Central memory CD4-positive, alpha-beta T cell (primary cell): ENCODE results near the gene TXNRD1.
"Not testable (repeated sequence)": the region's sequence is repeated elsewhere in the genome, so short reads cannot be mapped to it uniquely, and the experiment has no call there.

Experiments
- DNase-seq: peaks from one replicate; pipeline ENCODE4 v3.0.0; 2022

Gene TXNRD1

DNA sequence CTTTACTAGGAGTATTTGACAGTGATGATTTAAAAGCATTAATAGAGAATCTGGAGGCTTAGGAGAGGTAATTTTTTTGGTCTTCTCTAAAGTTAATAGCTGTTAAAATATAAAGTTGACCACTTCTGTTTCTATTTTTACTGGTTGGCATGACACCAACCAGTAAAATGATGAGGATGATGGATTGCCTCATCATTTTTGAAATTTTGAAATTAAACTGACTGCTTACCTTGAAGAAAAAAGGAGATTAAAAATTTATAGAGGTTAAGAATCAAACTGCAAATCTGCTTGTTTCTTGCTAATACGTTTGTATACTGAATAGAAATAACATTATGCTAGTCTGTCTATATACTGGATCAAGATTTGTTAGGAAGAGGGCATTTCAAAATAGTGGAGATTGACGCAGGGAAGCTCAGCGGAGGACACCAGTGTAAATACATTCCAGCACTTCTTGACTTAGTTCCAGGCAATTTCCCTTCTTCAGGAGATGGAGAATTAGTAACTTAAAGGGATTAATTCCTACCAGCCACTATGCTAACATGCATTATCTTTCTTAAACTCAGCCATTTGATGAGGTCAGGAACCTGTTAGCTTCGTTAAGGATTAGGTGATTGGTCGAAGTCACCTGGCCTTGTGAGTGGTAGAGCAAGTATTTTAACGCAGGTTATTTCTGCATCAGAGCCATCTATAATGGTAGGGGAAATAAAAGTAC lies 91.5 kb downstream of the TXNRD1 start:
- DNase-seq = no peak

DNA sequence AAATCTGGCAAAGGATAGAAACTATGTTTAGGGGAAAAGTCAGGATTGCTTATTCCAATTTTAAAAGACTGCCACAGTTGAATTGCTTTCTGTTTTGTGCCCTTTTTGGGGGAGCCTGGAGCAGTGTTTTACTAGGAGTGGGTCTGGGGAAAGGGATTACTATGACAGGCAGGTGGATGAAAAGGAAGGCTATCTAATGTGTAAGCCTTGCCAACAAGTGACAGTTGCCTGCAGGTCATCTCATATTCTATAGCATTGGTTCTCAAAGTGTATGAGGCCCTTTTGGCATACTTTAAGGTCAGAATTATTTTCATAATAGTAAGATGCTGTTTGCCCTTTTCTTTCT lies 92.0 kb downstream of the TXNRD1 start:
- DNase-seq = no peak

DNA sequence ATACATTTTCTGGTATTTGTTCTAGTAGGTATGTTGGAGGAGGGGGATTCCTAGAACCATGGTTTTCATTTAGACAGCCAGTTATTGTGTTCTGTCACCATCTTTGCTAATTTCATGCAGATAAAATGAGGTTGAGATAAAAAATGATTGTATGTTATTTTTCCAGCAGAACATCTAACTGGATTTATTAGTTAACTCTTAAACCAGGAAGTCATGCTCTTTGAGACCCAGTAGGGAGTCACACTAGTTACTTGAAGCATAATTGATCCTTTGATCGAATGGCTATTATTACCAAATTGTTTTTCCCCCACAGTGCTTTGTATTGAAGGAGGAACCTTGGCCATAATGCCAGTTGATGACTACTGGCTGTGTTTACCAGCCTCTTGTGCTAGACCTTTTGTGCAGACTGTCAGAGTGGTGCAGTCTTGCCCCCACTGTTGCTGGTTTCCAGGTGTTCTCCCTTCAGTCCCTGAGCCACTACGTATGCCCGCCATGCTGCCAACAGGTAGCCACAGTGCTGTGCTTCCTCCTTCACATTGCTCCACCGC lies 93.9 kb downstream of the TXNRD1 start:
- DNase-seq = no peak

DNA sequence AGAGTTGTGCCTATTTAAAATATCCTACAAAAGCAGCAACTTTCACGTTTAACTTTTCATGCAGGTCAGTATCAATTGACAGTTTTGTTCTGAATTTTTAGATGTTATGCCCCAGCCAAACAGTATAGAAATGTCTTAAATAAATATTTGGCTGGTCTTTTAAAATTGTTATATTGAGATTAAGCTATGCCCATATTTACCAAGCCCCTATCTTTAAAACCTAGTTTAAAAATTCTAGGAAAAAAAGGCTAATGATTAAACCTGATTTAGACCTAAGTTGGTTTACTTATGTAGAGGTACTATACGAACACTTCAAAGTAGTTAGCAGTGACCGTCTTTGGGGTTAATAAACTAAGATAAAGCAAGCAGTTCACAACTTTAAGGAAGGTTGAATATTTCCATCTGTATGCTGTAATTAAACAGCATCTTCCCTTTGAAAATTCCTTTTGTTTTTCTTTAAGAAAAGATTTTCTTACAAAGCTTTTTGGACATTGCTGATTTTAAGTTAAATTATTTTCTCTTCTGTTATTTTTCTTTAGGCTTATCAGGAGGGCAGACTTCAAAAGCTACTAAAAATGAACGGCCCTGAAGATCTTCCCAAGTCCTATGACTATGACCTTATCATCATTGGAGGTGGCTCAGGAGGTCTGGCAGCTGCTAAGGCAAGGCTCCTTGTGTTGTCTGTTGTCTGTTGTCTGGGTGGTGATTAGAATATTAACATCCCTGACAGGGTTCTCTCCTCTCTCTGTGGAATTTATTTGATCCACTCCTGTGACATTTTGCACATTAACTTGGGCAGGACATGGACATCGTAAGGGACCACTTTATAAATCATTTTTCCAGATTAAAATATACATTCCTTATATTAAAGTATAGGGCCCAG lies 95.4 kb downstream of the TXNRD1 start:
- no peak for DNase-seq

DNA sequence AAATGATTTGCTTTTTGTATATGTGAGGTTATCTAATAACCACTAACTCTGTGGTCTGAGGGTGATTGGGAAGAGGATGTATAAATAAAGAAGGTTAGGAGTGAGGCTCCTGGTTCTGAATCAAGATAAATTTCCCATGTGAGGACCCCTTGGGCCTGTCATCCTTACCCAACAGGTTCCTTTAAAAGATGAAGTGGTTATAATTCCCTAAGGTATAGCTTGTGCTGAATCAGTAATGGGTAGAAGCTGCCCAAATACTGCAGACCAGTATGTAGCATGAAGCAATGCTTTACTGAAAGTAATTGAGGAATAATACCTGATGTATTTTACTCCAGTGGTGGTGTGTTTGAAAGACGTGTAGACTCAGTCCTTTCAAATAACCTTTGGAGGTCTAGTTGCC lies 96.6 kb downstream of the TXNRD1 start:
- DNase-seq = no peak

DNA sequence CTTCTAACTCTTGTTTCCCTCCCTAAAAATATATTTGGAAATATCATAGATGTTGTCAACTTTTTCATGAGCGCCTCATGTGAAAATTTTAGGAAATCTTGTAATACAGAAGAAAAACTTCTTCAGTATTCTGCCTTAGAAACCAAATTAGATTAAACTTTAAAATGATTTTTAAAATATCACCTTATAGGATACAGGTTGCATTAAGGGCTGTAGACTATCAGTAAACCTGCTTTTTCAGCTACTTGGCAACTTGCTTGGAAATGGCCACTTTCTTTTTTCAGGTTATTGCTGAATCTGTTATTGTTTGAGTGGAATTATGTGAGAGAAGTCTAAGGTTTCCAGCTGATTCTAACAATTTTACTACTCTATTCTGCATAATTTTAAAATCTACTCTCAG lies 97.1 kb downstream of the TXNRD1 start:
- DNase-seq = no peak

DNA sequence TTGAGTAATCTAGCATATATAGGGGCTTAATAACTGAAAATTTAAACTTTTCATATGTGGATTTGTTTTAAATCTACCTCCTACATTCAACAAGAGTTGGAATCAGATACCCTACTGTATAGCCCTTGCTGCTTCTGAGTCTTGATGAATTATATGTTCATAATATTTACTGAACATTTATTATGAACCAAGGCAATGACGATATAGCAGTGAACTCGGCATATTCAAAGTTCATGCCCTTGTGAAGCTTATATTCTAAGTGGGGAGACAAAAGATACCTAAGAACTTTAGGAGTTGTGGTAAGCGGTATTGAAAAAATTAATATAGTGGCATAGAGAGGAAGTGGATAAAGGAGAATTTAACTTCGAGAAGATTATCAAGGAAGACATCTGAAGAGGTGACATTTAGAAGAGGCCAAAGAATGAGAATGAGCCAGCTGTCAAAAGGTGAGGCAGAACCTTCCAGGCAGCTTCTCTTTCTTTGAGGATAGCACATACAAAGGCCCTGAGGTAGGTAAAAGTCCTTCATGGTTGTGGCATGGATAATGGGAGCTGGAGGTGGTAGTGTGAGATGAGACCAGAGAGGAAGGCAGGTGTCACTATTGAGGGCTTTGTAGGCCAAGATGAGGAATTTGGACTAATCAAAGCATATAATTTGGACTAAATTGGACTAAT lies 98.1 kb downstream of the TXNRD1 start:
- no peak for DNase-seq

DNA sequence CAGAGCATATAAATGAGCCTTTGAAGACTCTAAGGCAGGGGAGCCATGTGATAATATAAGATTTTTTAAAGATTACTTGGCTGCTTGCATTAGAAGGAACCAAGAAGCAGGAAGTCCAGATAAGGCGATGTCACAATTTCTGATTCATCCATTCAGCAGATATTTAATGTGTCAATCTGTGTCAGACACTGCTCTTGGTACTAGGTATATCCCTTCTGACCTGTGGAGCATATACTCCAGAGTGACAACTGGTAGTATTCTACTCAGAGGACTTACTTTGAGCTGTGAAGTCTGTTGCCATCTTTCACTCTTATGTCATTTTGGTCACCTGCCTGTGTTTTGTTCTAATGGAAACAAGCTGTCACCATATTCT lies 98.6 kb downstream of the TXNRD1 start:
- no peak for DNase-seq

DNA sequence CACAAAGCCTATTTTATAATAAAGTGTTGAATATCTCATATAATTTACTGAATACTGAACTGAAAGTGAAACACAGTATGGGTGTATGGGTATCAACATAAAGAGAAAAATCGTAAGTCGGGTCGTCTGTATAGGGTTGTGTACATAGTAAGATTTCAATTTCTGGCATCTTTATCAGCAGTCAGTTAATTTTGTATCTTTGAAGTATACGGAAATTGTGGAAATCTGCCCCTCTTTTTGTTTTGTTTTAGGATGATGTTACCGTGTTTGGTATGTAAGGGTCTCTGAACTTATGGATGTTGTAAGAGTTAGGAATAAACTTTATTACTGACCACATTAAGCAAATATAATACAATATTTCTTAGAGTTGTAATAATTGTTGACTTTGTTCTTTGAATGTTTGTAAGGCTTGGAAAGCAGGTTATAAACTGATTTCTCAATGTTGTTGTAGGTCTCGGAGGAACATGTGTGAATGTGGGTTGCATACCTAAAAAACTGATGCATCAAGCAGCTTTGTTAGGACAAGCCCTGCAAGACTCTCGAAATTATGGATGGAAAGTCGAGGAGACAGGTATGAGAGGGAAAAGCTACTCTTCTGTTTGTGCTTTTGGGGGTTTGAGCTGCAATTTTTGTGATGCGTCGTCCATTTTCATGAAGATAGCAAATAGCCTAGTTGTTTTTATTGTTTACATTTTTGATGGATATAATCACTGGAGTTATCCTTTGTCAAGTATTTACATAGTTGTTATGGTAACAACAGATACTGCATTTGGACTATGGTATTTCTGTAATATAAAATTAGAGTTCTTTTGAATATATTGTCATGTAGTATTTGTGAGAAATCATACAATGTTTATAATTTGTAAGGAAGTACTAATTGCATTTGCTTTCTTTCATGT lies 100.0 kb downstream of the TXNRD1 start:
- no peak for DNase-seq

DNA sequence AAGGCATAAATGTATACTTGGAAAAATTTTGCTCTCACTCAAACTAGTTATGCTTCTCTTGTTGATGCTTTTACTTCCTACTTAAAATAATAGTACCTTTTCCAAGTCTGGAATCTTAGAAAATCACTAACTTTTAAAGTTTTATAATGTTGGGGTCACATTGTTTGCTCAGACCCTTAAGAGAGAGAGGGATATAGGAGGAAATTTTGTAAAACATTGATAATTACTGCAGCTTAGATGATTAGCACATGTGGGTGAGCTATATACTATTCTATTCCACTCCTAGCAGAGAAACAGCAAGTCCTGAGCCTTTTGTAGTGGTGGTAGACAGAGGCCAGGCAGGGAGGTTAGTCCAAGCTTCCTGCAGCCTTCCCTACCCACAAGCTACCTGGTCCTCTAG lies 101.4 kb downstream of the TXNRD1 start:
- DNase-seq = no peak

DNA sequence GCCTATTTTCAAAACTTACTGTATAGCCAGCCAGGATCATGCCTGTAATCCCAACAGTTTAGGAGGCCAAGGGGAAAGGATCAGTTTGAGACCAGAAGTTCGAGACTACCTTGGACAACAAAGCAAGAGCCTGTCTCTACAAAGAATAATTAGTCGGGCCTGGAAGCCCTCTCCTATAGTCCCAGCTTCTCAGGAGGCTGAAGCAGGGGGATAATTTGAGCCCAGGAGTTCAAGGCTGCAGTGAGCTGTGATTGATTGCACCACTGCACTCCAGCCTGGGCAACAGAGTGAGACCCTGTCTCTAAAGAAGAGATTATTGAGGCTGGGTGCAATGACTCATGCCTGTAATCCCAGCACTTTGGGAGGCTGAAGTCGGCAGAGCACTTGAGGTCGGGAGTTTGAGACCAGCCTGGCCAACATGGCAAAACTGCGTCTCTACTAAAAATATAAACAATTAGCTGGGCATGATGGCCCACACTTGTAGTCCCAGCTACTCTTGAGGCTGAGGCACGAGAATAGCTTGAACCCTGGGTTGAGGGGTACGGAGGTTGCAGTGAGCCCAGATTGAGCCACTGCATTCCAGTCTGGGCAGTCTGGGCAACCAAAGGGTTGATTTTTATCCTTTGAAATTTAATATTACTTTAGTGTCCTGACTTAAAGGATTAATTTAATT lies 102.1 kb downstream of the TXNRD1 start:
- DNase-seq = no peak

DNA sequence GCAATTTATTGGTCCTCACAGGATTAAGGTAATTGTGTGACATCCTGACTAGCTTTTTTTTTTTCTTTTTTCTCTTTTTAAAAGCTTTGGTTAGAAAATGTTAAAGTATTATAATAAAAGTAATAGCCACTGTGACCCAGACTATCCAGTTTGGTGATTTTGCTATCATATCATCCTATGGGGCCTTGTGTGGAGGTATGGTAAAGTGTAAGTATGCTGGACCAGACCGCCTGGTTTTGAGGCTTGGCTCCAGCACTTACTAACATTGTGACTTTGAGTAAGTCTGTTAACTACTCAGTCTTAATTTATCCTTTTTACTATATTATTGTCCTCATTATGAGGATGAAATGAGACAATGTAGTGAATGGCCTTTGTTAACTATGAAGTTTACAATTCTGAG lies 103.4 kb downstream of the TXNRD1 start:
- no peak for DNase-seq

DNA sequence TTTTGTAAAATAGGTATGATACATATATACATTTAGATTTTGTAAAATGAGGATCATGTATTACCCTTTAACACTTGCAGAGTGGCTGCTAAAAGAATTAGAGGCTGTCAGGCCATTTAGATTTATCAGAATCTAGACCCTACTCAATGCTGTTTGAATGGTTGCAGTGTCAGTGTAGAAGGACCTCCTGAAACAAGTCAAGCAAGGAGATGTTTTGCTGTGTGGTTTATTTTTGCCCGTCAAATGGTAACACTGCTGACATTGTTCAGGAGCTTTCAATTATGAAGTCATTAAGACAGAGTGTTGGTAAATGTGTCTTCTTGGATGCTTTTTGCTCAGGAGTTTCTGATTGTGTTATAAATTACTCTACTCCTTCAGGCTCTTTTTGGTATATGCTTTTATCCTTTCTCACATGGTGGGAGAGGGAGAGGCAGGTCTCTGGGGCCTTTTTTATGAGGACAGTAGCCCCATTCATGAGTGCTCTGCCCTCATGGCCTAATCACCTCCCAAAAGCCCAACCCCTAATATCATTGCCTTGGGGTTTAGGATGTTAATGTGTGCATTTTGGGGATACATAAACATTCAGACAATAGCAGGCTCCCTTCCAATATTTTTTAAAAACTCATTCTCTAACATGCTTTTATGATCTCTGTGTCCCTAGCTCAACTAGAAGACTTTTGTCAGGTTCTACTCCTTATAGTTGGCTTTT lies 104.5 kb downstream of the TXNRD1 start:
- DNase-seq = no peak

DNA sequence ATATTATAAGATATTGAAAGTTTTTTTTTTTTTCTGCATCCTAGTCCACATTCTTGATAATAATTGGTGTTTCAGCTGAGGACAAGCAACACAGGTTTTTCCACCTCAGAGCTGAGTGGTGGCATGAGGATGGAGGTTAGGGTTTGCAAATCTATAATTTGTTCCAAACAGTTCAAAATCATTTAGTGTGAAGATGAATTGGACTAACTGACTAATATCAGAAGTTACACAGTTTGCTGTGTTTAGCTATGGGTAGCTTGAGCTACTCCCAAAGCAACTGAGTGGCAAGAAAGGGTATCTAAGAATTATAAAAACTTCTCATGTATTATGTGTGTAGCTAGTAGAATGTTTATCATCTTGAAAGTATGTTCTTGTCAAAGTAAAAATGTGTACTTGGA lies 105.0 kb downstream of the TXNRD1 start:
- no peak for DNase-seq

DNA sequence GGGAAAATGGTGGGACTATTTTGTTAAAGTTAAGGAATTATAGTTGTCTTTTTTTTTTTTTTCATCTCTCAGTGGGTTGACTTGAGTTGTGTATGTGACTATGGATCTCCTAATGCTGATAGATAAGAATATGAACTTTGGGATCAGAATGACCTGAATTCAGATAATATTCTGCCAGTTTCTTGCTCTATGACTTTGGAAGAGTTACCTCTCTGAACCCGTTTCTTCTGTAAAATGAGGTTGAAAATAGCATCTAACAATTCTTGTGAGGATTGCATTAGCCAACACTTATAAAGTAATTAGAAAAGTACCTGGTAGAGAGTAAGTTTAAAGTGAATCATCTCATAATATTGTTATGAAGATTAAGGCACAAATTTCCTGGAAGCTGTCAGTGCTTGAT lies 106.4 kb downstream of the TXNRD1 start:
- DNase-seq = no peak

DNA sequence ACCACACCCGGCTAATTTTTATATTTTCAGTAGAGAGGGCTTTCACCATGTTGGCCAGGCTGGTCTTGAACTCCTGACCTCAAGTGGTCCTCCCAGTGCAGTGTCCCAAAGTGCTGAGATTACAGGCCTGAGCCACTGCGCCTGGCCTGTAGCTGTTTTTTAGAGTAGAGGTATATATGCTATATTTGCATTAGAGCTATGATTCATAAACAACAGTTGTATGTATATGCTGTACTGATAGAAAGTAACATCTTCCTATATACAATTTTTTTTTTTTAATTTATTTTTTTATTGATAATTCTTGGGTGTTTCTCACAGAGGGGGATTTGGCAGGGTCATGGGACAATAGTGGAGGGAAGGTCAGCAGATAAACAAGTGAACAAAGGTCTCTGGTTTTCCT lies 107.0 kb downstream of the TXNRD1 start:
- DNase-seq = not testable (repeated sequence)

DNA sequence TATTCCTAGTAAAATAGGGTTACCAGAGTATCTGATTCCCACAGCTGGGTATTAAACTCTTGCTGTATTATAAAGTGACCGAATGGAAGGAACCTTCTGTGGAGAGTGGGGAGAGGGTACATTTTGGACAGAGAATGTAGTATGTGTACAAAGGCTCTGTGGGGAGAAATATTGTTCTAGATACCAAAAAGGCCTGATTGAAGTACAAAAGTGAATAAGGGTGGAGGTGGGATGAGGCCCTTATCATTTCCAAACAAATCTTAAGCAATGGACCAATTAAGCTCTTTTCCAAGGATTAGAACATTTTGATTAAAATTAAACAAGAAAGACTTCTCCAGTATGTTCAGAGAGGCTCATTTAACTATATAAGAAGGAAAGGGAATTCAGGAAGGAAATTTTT lies 108.3 kb downstream of the TXNRD1 start:
- DNase-seq = no peak

DNA sequence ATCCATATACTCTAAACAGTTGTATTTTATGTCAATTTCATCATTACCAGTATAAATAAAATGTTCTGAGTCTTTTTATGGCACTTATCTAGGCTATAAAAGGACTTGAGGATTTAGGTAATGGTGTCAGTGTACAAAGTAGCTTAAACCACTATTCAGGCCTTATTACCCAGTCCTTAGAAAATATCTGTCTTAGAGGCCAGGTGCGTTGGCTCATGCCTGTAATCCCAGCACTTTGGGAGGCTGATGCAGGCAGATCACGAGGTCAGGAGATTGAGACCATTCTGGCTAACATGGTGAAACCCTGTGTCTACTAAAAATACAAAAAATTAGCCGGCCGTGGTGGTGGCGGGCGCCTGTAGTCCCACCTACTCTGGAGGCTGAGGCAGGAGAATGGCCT lies 112.7 kb downstream of the TXNRD1 start:
- DNase-seq = not testable (repeated sequence)

DNA sequence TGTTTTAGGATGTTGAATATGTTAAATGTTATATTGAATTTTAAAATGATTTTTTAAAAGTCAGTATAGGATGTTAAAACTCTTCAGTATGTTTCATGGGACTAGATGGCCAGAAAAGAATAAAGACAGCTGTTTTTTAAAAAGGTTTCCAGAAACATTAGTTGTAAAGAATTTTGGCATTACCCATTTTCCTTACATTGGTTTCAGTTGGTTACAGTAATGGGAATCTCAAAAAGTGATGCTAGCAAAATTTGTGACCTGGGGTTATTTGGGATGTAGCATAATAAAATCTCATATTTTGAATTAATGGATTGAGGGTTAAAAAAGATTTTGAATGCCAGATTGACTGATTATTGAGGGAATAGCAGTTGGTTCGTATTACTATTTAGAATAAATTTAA lies 113.2 kb downstream of the TXNRD1 start:
- no peak for DNase-seq

DNA sequence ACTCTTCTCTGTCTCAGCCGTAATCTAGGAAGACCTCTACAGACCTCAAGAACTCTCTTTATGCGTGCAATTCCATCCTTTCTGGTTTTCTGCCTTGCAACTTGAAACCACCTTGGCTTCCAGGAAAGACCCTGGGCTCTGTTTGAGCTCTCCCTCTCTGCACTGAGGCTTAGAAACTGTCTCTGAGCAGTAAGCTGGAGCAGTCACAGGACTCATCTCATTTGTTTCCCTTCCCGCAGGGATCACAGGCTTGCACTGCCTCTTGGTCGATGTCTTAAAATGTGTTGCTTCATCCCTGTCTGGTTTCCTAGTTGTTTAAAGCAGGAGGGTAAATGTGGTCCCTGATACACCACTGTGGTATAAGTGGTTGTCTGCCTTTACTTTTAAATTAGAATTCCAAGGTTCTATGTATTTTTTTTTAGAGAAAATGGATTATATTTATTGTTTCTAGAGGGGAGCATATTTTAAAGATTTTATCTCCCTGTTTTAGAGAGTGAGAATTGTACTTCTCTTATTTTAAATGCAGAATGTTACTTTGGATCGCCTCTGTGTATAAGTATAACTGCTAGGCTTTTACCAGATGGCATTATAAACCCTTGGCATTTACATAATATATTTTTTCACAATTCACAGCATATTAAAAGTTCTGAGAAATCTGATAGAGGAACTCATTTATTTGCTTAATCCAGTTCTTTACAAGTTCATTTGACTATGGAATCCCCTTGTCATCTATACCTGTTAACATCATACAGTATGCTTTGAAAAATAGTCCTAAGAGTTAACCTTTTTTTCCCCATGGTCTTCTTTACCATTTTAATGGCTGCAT lies 114.3 kb downstream of the TXNRD1 start:
- DNase-seq = no peak
